ENCODE data around the gene SEMA4A.

DNA sequence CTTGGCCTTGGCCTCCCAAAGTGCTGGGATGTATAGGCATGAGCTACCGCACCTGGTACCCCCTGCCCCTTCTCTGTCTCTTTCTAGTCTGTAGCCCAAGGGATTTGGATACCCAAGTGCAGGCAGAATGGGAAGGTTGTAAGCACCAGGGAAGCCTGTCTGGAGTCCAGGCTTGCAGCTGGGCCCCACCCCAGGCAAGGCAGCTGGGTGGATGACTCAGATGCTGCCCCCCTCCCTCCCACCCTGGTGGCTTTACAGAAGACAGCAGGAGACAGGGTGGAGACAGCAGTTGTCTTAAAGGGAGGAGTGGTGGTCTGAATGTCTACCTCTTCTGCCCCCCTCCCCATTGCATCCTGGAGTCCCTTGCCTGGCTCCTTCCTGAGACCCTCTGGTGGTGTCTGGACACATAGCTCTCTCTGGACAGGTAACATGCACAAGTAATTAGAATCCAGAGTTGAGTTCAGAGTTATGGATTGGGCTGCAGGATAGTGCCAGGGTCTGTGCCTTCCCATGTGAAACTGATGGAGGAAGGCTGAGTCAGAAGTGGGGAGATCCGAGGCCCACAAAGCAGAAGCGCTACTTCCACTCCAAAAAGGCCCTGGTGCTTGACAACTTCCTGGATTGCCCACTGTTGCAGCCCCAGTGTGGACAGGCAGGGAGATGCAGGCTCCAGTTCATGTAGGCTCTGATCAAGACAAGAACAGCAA is 33.7 kb upstream of the SEMA4A start:
- TF ChIP-seq, protein P1, sequence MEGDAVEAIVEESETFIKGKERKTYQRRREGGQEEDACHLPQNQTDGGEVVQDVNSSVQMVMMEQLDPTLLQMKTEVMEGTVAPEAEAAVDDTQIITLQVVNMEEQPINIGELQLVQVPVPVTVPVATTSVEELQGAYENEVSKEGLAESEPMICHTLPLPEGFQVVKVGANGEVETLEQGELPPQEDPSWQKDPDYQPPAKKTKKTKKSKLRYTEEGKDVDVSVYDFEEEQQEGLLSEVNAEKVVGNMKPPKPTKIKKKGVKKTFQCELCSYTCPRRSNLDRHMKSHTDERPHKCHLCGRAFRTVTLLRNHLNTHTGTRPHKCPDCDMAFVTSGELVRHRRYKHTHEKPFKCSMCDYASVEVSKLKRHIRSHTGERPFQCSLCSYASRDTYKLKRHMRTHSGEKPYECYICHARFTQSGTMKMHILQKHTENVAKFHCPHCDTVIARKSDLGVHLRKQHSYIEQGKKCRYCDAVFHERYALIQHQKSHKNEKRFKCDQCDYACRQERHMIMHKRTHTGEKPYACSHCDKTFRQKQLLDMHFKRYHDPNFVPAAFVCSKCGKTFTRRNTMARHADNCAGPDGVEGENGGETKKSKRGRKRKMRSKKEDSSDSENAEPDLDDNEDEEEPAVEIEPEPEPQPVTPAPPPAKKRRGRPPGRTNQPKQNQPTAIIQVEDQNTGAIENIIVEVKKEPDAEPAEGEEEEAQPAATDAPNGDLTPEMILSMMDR (IDR thresholded peaks at IDR 0.05) = no peak
- TF ChIP-seq POLR2A (IDR thresholded peaks at IDR 0.05) = no peak

All from uterus (tissue), 2 donors.